DOHH2 (cell line): Measurements from ENCODE around the gene WDR33.

Source experiments
- H3F3A ChIP-seq: fragments of 200-600 bp; sonication (generic), shearing (Covaris generic); 2 replicates; pipeline ENCODE4 v1.6.0; 2016; ENCODE audit warnings: antibody characterized with exemption, mild to moderate bottlenecking; ENCODE audit not compliant: control insufficient read depth, insufficient read depth
- H3K27ac ChIP-seq: fragments of 200-600 bp; sonication (generic); 2 replicates; pipeline ENCODE4 v1.5.1; 2014; ENCODE audit warnings: low read depth, mild to moderate bottlenecking, low read length, moderate library complexity
- H3K27me3 ChIP-seq: fragments of 200-600 bp; sonication (generic); 2 replicates; pipeline ENCODE4 v1.6.1; 2014; ENCODE audit warnings: mild to moderate bottlenecking, low read length, mixed read lengths; ENCODE audit not compliant: control insufficient read depth
- H3K36me3 ChIP-seq: fragments of 200-600 bp; sonication (generic); 2 replicates; pipeline ENCODE4 v1.6.1; 2014; ENCODE audit warnings: mild to moderate bottlenecking, low read length, moderate library complexity, mixed read lengths; ENCODE audit not compliant: control insufficient read depth
- H3K4me1 ChIP-seq: fragments of 200-600 bp; sonication (generic); 2 replicates; pipeline ENCODE4 v1.6.1; 2014; ENCODE audit warnings: mild to moderate bottlenecking, low read length, mixed read lengths; ENCODE audit not compliant: control insufficient read depth
- H3K4me2 ChIP-seq: fragments of 200-600 bp; sonication (generic); 2 replicates; pipeline ENCODE4 v1.6.0; 2014; ENCODE audit warnings: mild to moderate bottlenecking, low read length, moderate library complexity
- H3K4me3 ChIP-seq: fragments of 200-600 bp; sonication (generic); 2 replicates; pipeline ENCODE4 v1.5.1; 2014; ENCODE audit warnings: mild to moderate bottlenecking, low read length, mixed read lengths
- H3K79me2 ChIP-seq: fragments of 200-600 bp; sonication (generic); 2 replicates; pipeline ENCODE4 v1.6.1; 2014; ENCODE audit warnings: mild to moderate bottlenecking, low read length, mixed read lengths; ENCODE audit not compliant: control insufficient read depth
- H3K9me2 ChIP-seq: fragments of 200-600 bp; sonication (generic); replicated peaks from 2 replicates; pipeline ENCODE4 v1.6.1; 2014; ENCODE audit warnings: mild to moderate bottlenecking, low read length, mixed read lengths; ENCODE audit not compliant: control insufficient read depth
- H3K9me3 ChIP-seq: fragments of 200-600 bp; sonication (generic); 2 replicates; pipeline ENCODE4 v1.6.1; 2014; ENCODE audit warnings: antibody characterized with exemption, low read length, mixed read lengths; ENCODE audit not compliant: control insufficient read depth, insufficient read depth
- H4K20me1 ChIP-seq: fragments of 200-600 bp; sonication (generic); 2 replicates; pipeline ENCODE4 v1.6.0; 2014; ENCODE audit warnings: low read depth, mild to moderate bottlenecking, antibody characterized with exemption, low read length, moderate library complexity; ENCODE audit not compliant: control insufficient read depth, insufficient read depth
- CTCF ChIP-seq: fragments of 200-600 bp; sonication (generic); IDR thresholded peaks from one replicate; pipeline ENCODE4 v1.5.1; 2014; ENCODE audit warnings: antibody characterized with exemption, mild to moderate bottlenecking, low read depth, low read length; ENCODE audit not compliant: poor library complexity, severe bottlenecking
- EZH2phosphoT487 ChIP-seq: fragments of 200-600 bp; sonication (generic); IDR thresholded peaks from 2 replicates; pipeline ENCODE4 v1.6.1; 2017; ENCODE audit warnings: borderline replicate concordance, mild to moderate bottlenecking, antibody characterized with exemption, low read length, moderate library complexity, mixed read lengths

WDR33 gene

DNA sequence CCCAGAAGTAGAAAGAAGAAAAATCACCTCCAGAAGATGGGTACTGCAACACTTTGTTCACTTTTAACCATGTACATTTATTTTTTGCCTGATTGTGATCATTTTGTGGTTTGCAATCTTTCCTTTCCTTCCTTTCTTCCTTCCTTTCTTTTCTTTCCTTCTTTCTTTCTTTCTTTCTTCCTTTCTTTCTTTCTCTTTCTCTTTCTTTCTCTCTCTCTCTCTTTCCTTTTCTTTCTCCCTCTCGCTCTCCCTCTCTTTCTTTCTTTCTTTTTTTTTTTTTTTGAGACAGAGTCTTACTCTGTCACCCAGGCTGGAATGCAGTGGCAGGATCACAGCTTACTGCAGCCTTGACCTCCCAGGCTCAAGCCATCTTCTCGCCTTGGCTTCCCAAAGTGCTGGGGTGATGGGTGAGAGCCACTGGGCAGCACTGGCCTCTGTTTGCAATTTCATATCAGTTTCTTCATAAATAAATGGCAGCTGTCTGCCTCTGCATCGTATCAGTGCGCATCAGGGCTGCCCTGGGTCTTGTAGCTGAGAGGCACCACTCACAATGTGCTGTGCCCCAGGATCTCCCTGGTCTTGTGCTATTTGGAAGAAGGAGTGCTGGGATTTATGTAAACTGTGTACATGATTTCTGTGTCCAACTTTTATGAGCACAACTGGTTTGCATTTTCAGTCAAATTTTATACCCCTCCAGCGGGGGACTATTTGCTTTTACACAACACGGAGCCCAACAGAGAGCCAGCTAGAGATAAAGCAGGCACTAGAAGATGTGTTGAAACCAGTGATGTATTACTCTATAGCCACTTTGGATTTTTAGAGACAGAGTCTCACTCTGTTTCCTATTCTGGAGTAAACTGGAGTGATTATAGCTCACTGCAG, 128.8 kb downstream of the WDR33 start:
- Histone ChIP-seq H3K36me3 (no peaks in the 10 kb centered on the region), H3K79me2 (no peaks in the 10 kb centered on the region), H3K4me2 (no peak overlapping the region), H3K27me3 (peaks cover 39% of the 10 kb centered on the region), H3K4me3 (no peak overlapping the region), H3K9me3 (no peaks in the 10 kb centered on the region), H4K20me1 (no peaks in the 10 kb centered on the region), H3F3A (no peaks in the 10 kb centered on the region), H3K9me2 (no peaks in the 10 kb centered on the region), H3K27ac (no peak overlapping the region), H3K4me1 (peaks cover 2% of the 10 kb centered on the region; the same call in 1 of the 2 replicates)
- TF ChIP-seq EZH2phosphoT487 (no peak), CTCF (no peak)

- Histone ChIP-seq H3K79me2 (no peaks in the 10 kb centered on the region), H3K4me2 (no peak overlapping the region), H3K27ac (no peak overlapping the region), H3K4me3 (no peak overlapping the region), H3K36me3 (no peaks in the 10 kb centered on the region), H3K9me3 (no peaks in the 10 kb centered on the region), H3F3A (no peaks in the 10 kb centered on the region), H3K27me3 (peaks cover 48% of the 10 kb centered on the region), H4K20me1 (no peaks in the 10 kb centered on the region), H3K9me2 (no peaks in the 10 kb centered on the region), H3K4me1 (peaks cover 2% of the 10 kb centered on the region; the same call in 1 of the 2 replicates)
- TF ChIP-seq EZH2phosphoT487 (no peak), CTCF (no peak)
These were observed 129.6 kb downstream of the WDR33 start for GRCh38 chr2:127681288-127681804.

DNA sequence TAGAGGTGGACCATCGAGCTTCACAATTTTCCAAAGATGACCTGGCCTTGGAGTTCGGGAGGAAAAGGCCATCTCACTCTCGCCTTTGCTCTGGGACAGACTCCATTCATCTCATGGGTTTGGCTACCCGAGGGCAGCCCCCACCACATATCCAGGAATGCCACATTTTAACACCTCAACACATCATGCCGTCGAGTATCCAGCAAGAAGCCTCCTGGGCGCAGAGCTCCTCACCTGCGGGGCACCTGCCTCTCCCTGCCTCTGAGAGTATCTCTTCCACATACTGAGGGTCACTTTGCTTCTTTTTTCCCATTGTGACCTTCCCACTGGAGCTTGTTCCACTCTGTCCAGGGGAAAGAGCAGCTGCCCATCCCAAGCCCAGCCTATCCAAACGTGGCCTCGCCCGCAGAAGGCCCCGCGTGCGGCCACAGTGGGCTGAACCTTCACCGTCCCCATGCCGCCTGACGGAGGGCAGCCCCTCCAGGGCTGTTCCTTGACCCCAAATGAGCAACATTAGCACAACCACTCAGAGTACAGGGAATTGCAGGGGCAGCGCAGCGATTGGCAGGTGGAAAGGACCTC, 130.2 kb downstream of the WDR33 start:
- peaks cover 2% of the 10 kb centered on the region; the same call in 1 of the 2 replicates for H3K4me1 ChIP-seq
- H3K79me2 ChIP-seq = no peaks in the 10 kb centered on the region
- H3K9me3 ChIP-seq = no peaks in the 10 kb centered on the region
- H3K4me2 ChIP-seq = no peak overlapping the region
- H3K27ac ChIP-seq = no peak overlapping the region
- no peaks in the 10 kb centered on the region for H3K36me3 ChIP-seq
- peaks cover 50% of the 10 kb centered on the region for H3K27me3 ChIP-seq
- no peaks in the 10 kb centered on the region for H3K9me2 ChIP-seq
- no peak for TF ChIP-seq CTCF
- TF ChIP-seq EZH2phosphoT487 = no peak
- H4K20me1 ChIP-seq = no peaks in the 10 kb centered on the region
- no peaks in the 10 kb centered on the region for H3F3A ChIP-seq
- H3K4me3 ChIP-seq = no peak overlapping the region
